Breast epithelium (tissue), 3 donors: ENCODE data around the gene COPS7B.

Source experiments
- CTCF ChIP-seq, 3 donors: fragments of 450-650 bp; IDR thresholded peaks; one replicate each; pipeline ENCODE4 v1.5.1; 2016 to 2017; ENCODE audit warnings: antibody characterized with exemption in 3 of 3, mild to moderate bottlenecking in 3 of 3, moderate library complexity in 3 of 3
- POLR2A ChIP-seq: fragments of 450-650 bp; IDR thresholded peaks from one replicate; pipeline ENCODE4 v1.6.1; 2016; ENCODE audit warnings: antibody characterized with exemption, mild to moderate bottlenecking, moderate library complexity

- TF ChIP-seq CTCF (IDR thresholded peaks at IDR 0.05) (peak in 2 of 3 donors; percentile 30 to 31), POLR2A (no peak)
These were observed 9.5 kb downstream of the COPS7B start for GRCh38 chr2:231795525-231796327.
